ENCODE data around the gene ICAM1. TPM values are rescaled to one million over a fixed set of nuclear protein-coding genes. Genes with fewer than 3 reads are reported as not detected.

ICAM1 gene
- total and polyA plus RNA-seq, 2 of the 8 experiments (the other 6 are each of a cell fraction or from before 2014, with no cell fraction given), result 4.0 to 9.4 TPM

DNA sequence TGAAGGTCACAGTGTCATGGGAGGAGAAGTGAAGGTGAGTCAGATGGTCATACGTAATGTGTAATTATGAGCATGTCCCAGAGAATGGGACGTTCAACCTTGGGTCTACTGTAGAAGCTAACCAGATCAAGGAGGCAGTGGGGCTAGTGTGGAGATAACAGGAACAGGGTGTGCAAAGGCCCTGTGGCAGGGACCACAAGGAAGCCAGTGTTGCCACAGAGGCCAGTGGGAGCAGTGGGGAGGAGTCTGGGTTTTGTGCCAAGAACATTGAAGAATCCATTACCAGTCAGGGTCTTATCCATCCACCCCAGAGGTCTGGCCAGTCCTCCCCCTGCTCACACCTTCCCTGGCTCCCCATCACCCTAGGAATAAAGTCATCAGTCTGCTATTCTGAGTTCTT, 15.6 kb upstream of the ICAM1 start:
- TF ChIP-seq EGR1 (IDR thresholded peaks at IDR 0.05; ENCODE audit: borderline replicate concordance, low read depth, low read length), result no peak
- TF ChIP-seq HDAC2 (IDR thresholded peaks at IDR 0.05; ENCODE audit: borderline replicate concordance in 1 of 2, low read depth in 2 of 2, low read length in 2 of 2), result no peak
- TF ChIP-seq CREB1 (IDR thresholded peaks at IDR 0.05), result no peak
- TF ChIP-seq FOSL1 (IDR thresholded peaks at IDR 0.05; ENCODE audit: insufficient read depth, low read depth, low read length), result no peak
- TF ChIP-seq RBBP5 (IDR thresholded peaks at IDR 0.05; ENCODE audit: borderline replicate concordance, low read depth, low read length), result no peak
- no peak for TF ChIP-seq KDM4A (IDR thresholded peaks at IDR 0.05; ENCODE audit: low read depth, low read length, severe bottlenecking)
- TF ChIP-seq E2F6 (IDR thresholded peaks at IDR 0.05), result no peak
- no peak for TF ChIP-seq POLR2AphosphoS5 (IDR thresholded peaks at IDR 0.05; ENCODE audit: low read depth, low read length)
- TF ChIP-seq CHD2 (IDR thresholded peaks at IDR 0.05; ENCODE audit: low read length), result no peak
- no peak for TF ChIP-seq CBX5 (IDR thresholded peaks at IDR 0.05; ENCODE audit: low read depth, low read length)
- TF ChIP-seq POLR2A (IDR thresholded peaks at IDR 0.05; ENCODE audit: control extremely low read depth in 1 of 2, low read depth in 2 of 2, low read length in 2 of 2), result no peak
- no peak for TF ChIP-seq RAD21 (IDR thresholded peaks at IDR 0.05 in 1 of 2, conservative IDR thresholded peaks at IDR 0.05 in 1 of 2; ENCODE audit: low read depth in 2 of 2, low read length in 2 of 2)
- Histone ChIP-seq H3K79me2 (ENCODE audit: control insufficient read depth in 1 of 2, insufficient read depth in 2 of 2, low read length in 2 of 2) (peaks cover 0 to 9% of the 10 kb centered on the region in 2 experiments; a peak in 2 of 4 replicates), H2AK5ac (ENCODE audit: low read depth, low read length) (no peak overlapping the region), H4K5ac (ENCODE audit: insufficient read length, low read depth, low read length) (no peak overlapping the region), H2BK15ac (ENCODE audit: low read length) (no peak overlapping the region), H3K18ac (ENCODE audit: extremely low read depth, low read length) (no peak overlapping the region), H3K27me3 (replicated peaks in 1 of 4; ENCODE audit: control insufficient read depth in 3 of 4, extremely low read depth in 1 of 4, insufficient read depth in 3 of 4, low read length in 3 of 4) (no peaks in the 10 kb centered on the region), H2BK5ac (ENCODE audit: low read depth, low read length) (no peak overlapping the region), H3K4me3 (ENCODE audit: extremely low read depth in 1 of 4, insufficient read depth in 2 of 4, low read depth in 3 of 4, low read length in 4 of 4) (no peak overlapping the region), H2BK20ac (ENCODE audit: low read length) (no peak overlapping the region), H3K23ac (ENCODE audit: insufficient read length) (no peak overlapping the region), H3K23me2 (ENCODE audit: low read depth, low read length) (peaks cover 5% of the 10 kb centered on the region), H3K9me3 (ENCODE audit: insufficient read depth in 2 of 2, low read depth in 1 of 2, low read length in 1 of 2) (no peaks in the 10 kb centered on the region), H3K36me3 (ENCODE audit: control insufficient read depth in 2 of 4, insufficient read depth in 4 of 4, low read length in 3 of 4) (peaks cover 4 to 26% (median 15%) of the 10 kb centered on the region in 4 experiments; a peak in 5 of 8 replicates), H3K9ac (replicated peaks in 1 of 4; ENCODE audit: extremely low read depth in 1 of 4, low read depth in 3 of 4, low read length in 3 of 4) (no peak overlapping the region), H3K4ac (replicated peaks; ENCODE audit: insufficient read length, low read depth, low read length) (no peak overlapping the region), H4K20me1 (replicated peaks in 1 of 2; ENCODE audit: control insufficient read depth in 1 of 2, insufficient read depth in 2 of 2, low read length in 2 of 2) (peaks cover 0 to 10% of the 10 kb centered on the region in 2 experiments), H2BK120ac (replicated peaks; ENCODE audit: low read depth, low read length) (no peak overlapping the region), H4K8ac (ENCODE audit: extremely low read depth, insufficient read depth, low read length) (no peak overlapping the region), H3K4me2 (ENCODE audit: insufficient read depth in 1 of 2, low read depth in 2 of 2, low read length in 2 of 2) (no peak overlapping the region), H2BK12ac (ENCODE audit: low read depth, low read length) (no peak overlapping the region), H3K4me1 (replicated peaks in 1 of 4; ENCODE audit: control insufficient read depth in 3 of 4, insufficient read depth in 4 of 4, low read length in 3 of 4) (peaks cover 0 to 6% (median 1%) of the 10 kb centered on the region in 4 experiments; a peak in 3 of 7 replicates), H3K56ac (replicated peaks; ENCODE audit: insufficient read length, low read depth, low read length) (no peak overlapping the region), H3K14ac (ENCODE audit: insufficient read length) (no peak overlapping the region), H4K91ac (replicated peaks; ENCODE audit: insufficient read length, low read length) (no peak overlapping the region), H3K27ac (ENCODE audit: low read depth, low read length) (no peak overlapping the region), H3K79me1 (ENCODE audit: low read depth, low read length) (peaks cover 5% of the 10 kb centered on the region; the same call in 1 of the 2 replicates), H2AFZ (ENCODE audit: low read length) (no peak overlapping the region)
- WGBS, 2 experiments (ENCODE audit: extremely low coverage in 1 of 2, insufficient coverage in 1 of 2, insufficient read length in 1 of 2, insufficient replicate concordance in 2 of 2, low coverage in 1 of 2, low lambda C conversion rate in 2 of 2, missing lambda C conversion rate in 1 of 2), result 82% methylated on average over 2 of the region's 2 CpGs; no CpG with 5 or more reads in 1 of the 2 experiments
- ChIA-PET POLR2A (ENCODE audit: partially characterized antibody) (no interaction called here), CTCF (ENCODE audit: partially characterized antibody) (interaction anchor here (1.6 to 5.4 kb wide), 3 partner anchors 133 to 169 kb away, joined by 3 to 68 read pairs (median 8); no protein-coding TSS in a partner anchor)
- DNase-seq (ENCODE audit: low read depth in 1 of 2, low spot score in 2 of 2), result no peak
- no peak for FAIRE-seq

Measured in H1 (cell line).